ENCODE results near the gene DMAC2.

The DMAC2 gene

DNA sequence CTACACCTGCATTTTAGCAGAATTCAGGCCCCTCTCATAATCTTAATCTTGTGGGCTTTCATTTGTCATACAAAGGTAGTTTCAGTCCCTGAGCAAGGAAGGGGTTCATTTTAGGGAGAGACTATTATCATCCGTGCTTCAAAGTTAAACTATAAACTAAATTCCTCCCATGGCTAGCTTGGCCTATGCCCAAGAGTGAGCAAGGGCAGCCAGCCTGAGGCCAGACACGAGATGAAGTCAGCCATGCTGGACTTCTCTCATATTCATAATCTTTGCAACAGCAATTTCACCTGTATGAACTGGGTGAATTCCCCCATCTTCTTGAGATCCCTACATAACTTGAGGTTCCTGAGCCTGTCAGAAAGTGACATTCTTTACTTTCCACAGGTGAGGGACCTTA is 16.2 kb upstream of the DMAC2 start:
- Histone ChIP-seq H3K23ac (ENCODE audit: low read length) (no peak overlapping the region), H3K79me1 (ENCODE audit: low read length) (no peaks in the 10 kb centered on the region), H3K79me2 (ENCODE audit: control insufficient read depth, insufficient read depth, low read length, poor library complexity) (no peaks in the 10 kb centered on the region), H2AK5ac (ENCODE audit: low read length) (no peak overlapping the region), H3K27me3 (ENCODE audit: insufficient read depth, low read length) (no peaks in the 10 kb centered on the region), H3K9ac (ENCODE audit: low read length) (no peak overlapping the region), H3K18ac (ENCODE audit: low read length) (no peak overlapping the region), H3K14ac (ENCODE audit: low read length) (no peak overlapping the region), H3K4ac (ENCODE audit: low read depth, low read length) (no peak overlapping the region), H4K91ac (ENCODE audit: low read depth, low read length) (no peak overlapping the region), H2BK120ac (ENCODE audit: insufficient read depth, low read length, poor library complexity) (no peak overlapping the region), H4K8ac (ENCODE audit: low read depth, low read length) (no peak overlapping the region), H2BK5ac (ENCODE audit: low read depth, low read length, poor library complexity) (no peak overlapping the region), H3K36me3 (ENCODE audit: control insufficient read depth in 1 of 2, insufficient read depth in 2 of 2, low read length in 2 of 2) (no peaks in the 10 kb centered on the region), H2AFZ (ENCODE audit: insufficient read depth, low read length, poor library complexity) (no peak overlapping the region), H3K4me1 (ENCODE audit: control insufficient read depth in 1 of 2, insufficient read depth in 2 of 2, low read length in 2 of 2) (no peaks in the 10 kb centered on the region), H4K12ac (ENCODE audit: low read depth, low read length) (no peak overlapping the region), H2BK12ac (ENCODE audit: low read length) (no peak overlapping the region), H3K27ac (ENCODE audit: low read depth, low read length) (no peak overlapping the region), H3K4me2 (ENCODE audit: low read length) (no peak overlapping the region), H3K9me3 (ENCODE audit: insufficient read depth, low read depth, low read length) (no peaks in the 10 kb centered on the region), H3K4me3 (ENCODE audit: low read depth, low read length) (no peak overlapping the region)
- WGBS (ENCODE audit: extremely low coverage, insufficient coverage, insufficient read length): no CpG with 5 or more reads among the region's 2 CpGs
- DNase-seq: no peak

DNA sequence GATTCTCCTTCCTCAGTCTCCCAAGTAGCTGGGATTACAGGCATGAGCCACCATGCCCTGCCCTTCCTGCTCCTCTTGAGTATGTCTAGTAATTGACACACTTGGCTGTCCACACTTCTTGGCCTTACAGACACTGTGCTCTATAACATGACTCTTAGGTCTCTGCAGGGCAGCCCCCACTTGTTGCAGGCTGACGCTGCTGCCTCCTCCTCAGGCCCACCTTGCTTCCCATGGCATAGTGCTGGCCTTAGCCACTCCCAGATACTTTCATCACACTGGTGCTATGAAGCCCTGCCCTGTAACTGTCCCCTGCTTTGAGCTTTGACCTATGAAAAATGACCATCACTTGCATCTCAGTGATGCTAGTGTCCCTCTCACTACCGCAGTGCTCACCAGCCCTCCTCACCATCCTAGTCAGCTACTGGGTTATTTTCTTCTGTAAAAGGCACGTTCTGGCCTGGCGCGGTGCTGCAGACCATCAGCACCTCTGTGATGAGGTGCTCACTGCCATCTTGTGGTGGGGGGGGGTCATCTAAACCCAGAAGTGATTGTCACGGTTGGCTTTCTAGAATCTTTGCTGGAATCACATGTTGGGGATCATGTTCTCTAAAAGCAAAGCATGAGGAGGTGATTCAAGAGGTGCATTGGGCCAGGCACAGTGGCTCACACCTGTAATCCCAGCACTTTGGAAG is 13.0 kb upstream of the DMAC2 start:
- Histone ChIP-seq H3K14ac (ENCODE audit: low read length) (no peak overlapping the region), H4K12ac (ENCODE audit: low read depth, low read length) (no peak overlapping the region), H3K79me1 (ENCODE audit: low read length) (no peaks in the 10 kb centered on the region), H3K4me1 (ENCODE audit: control insufficient read depth in 1 of 2, insufficient read depth in 2 of 2, low read length in 2 of 2) (no peaks in the 10 kb centered on the region), H3K79me2 (ENCODE audit: control insufficient read depth, insufficient read depth, low read length, poor library complexity) (no peaks in the 10 kb centered on the region), H3K9ac (ENCODE audit: low read length) (no peak overlapping the region), H4K91ac (ENCODE audit: low read depth, low read length) (no peak overlapping the region), H3K36me3 (ENCODE audit: control insufficient read depth in 1 of 2, insufficient read depth in 2 of 2, low read length in 2 of 2) (no peaks in the 10 kb centered on the region), H3K27me3 (ENCODE audit: insufficient read depth, low read length) (no peaks in the 10 kb centered on the region), H3K23ac (ENCODE audit: low read length) (no peak overlapping the region), H3K9me3 (ENCODE audit: insufficient read depth, low read depth, low read length) (no peaks in the 10 kb centered on the region), H3K27ac (ENCODE audit: low read depth, low read length) (no peak overlapping the region), H2AFZ (ENCODE audit: insufficient read depth, low read length, poor library complexity) (no peak overlapping the region), H3K4ac (ENCODE audit: low read depth, low read length) (no peak overlapping the region), H2BK5ac (ENCODE audit: low read depth, low read length, poor library complexity) (no peak overlapping the region), H2BK12ac (ENCODE audit: low read length) (no peak overlapping the region), H3K18ac (ENCODE audit: low read length) (no peak overlapping the region), H4K8ac (ENCODE audit: low read depth, low read length) (no peak overlapping the region), H3K4me2 (ENCODE audit: low read length) (no peak overlapping the region), H2AK5ac (ENCODE audit: low read length) (no peak overlapping the region), H3K4me3 (ENCODE audit: low read depth, low read length) (no peak overlapping the region), H2BK120ac (ENCODE audit: insufficient read depth, low read length, poor library complexity) (no peak overlapping the region)
- no CpG with 5 or more reads among the region's 6 CpGs for WGBS (ENCODE audit: extremely low coverage, insufficient coverage, insufficient read length)
- DNase-seq: no peak

GRCh38 chr19:41449865-41450178 is 10.1 kb upstream of the DMAC2 start:
- H3K4me1 ChIP-seq (ENCODE audit: control insufficient read depth in 1 of 2, insufficient read depth in 2 of 2, low read length in 2 of 2): no peaks in the 10 kb centered on the region
- H3K4ac ChIP-seq (ENCODE audit: low read depth, low read length): no peak overlapping the region
- peaks cover 3% of the 10 kb centered on the region for H3K9me3 ChIP-seq (ENCODE audit: insufficient read depth, low read depth, low read length)
- no peaks in the 10 kb centered on the region for H3K79me1 ChIP-seq (ENCODE audit: low read length)
- no peak overlapping the region for H4K8ac ChIP-seq (ENCODE audit: low read depth, low read length)
- H3K27ac ChIP-seq (ENCODE audit: low read depth, low read length): no peak overlapping the region
- no CpG with 5 or more reads among the region's 3 CpGs for WGBS (ENCODE audit: extremely low coverage, insufficient coverage, insufficient read length)
- H2AFZ ChIP-seq (ENCODE audit: insufficient read depth, low read length, poor library complexity): no peak overlapping the region
- no peak overlapping the region for H3K4me2 ChIP-seq (ENCODE audit: low read length)
- H3K14ac ChIP-seq (ENCODE audit: low read length): no peak overlapping the region
- H2BK120ac ChIP-seq (ENCODE audit: insufficient read depth, low read length, poor library complexity): no peak overlapping the region
- no peak overlapping the region for H2AK5ac ChIP-seq (ENCODE audit: low read length)
- H3K79me2 ChIP-seq (ENCODE audit: control insufficient read depth, insufficient read depth, low read length, poor library complexity): no peaks in the 10 kb centered on the region
- no peak overlapping the region for H3K18ac ChIP-seq (ENCODE audit: low read length)
- no peak overlapping the region for H3K4me3 ChIP-seq (ENCODE audit: low read depth, low read length)
- no peak overlapping the region for H2BK5ac ChIP-seq (ENCODE audit: low read depth, low read length, poor library complexity)
- no peak for DNase-seq
- H2BK12ac ChIP-seq (ENCODE audit: low read length): no peak overlapping the region
- no peak overlapping the region for H4K91ac ChIP-seq (ENCODE audit: low read depth, low read length)
- H3K27me3 ChIP-seq (ENCODE audit: insufficient read depth, low read length): no peaks in the 10 kb centered on the region
- H3K36me3 ChIP-seq (ENCODE audit: control insufficient read depth in 1 of 2, insufficient read depth in 2 of 2, low read length in 2 of 2): no peaks in the 10 kb centered on the region
- no peak overlapping the region for H3K23ac ChIP-seq (ENCODE audit: low read length)
- H3K9ac ChIP-seq (ENCODE audit: low read length): no peak overlapping the region
- H4K12ac ChIP-seq (ENCODE audit: low read depth, low read length): no peak overlapping the region

DNA sequence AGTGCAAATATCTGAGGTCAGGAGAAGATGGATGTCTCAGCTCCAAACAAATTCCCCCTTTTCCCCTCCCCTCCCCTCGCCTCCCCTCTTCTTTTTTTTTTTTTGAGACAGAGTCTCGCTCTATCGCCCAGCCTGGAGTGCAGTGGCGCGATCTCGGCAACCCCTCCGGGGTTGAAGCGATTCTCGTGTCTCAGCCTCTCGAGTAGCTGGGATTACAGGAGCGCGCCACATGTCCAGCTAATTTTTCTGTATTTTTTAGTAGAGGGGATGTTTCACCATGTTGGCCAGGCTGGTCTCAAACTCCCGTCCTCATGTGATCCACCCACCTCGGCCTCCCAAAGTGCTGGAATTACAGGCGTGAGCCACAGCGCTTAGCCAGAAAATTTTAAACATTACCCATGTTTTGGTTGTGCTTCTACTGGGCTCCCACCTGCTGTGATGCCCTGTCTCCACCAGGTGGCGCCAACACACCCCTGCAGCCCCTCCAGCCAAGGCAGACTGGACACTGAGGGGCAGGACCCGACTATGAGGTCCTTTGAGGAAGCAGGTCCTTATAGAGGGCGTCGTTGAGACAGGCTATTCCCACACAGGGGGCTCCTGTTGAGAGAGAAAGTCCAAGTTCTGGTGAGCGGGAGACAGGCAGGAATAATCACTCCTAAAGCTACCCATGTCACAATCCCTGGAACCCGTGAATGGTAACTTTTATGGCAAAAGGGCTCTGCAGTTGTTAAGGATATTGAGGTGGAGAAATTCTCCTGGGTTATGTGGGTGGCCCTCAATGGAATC is 9.6 kb upstream of the DMAC2 start:
- Histone ChIP-seq H3K27me3 (ENCODE audit: insufficient read depth, low read length) (no peaks in the 10 kb centered on the region), H3K4me3 (ENCODE audit: low read depth, low read length) (no peak overlapping the region), H4K12ac (ENCODE audit: low read depth, low read length) (no peak overlapping the region), H3K14ac (ENCODE audit: low read length) (no peak overlapping the region), H2AK5ac (ENCODE audit: low read length) (no peak overlapping the region), H3K36me3 (ENCODE audit: control insufficient read depth in 1 of 2, insufficient read depth in 2 of 2, low read length in 2 of 2) (no peaks in the 10 kb centered on the region), H3K4me2 (ENCODE audit: low read length) (peak overlapping the region; percentile 18), H3K9ac (ENCODE audit: low read length) (no peak overlapping the region), H3K4me1 (ENCODE audit: control insufficient read depth in 1 of 2, insufficient read depth in 2 of 2, low read length in 2 of 2) (no peaks in the 10 kb centered on the region), H2BK12ac (ENCODE audit: low read length) (no peak overlapping the region), H3K79me2 (ENCODE audit: control insufficient read depth, insufficient read depth, low read length, poor library complexity) (no peaks in the 10 kb centered on the region), H2BK5ac (ENCODE audit: low read depth, low read length, poor library complexity) (no peak overlapping the region), H4K8ac (ENCODE audit: low read depth, low read length) (no peak overlapping the region), H3K27ac (ENCODE audit: low read depth, low read length) (no peak overlapping the region), H4K91ac (ENCODE audit: low read depth, low read length) (no peak overlapping the region), H2AFZ (ENCODE audit: insufficient read depth, low read length, poor library complexity) (no peak overlapping the region), H3K18ac (ENCODE audit: low read length) (no peak overlapping the region), H2BK120ac (ENCODE audit: insufficient read depth, low read length, poor library complexity) (no peak overlapping the region), H3K79me1 (ENCODE audit: low read length) (no peaks in the 10 kb centered on the region), H3K9me3 (ENCODE audit: insufficient read depth, low read depth, low read length) (peaks cover 4% of the 10 kb centered on the region), H3K4ac (ENCODE audit: low read depth, low read length) (no peak overlapping the region), H3K23ac (ENCODE audit: low read length) (no peak overlapping the region)
- DNase-seq: peak; percentile 35 to 71
- WGBS (ENCODE audit: extremely low coverage, insufficient coverage, insufficient read length): no CpG with 5 or more reads among the region's 22 CpGs

Data from trophoblast cell (in vitro differentiated cells and primary cell).